ENCODE results near the gene PROX2.

PROX2 gene

GRCh38 chr14:74920281-74920680 lies 44.3 kb upstream of the PROX2 start:
- POLR2A ChIA-PET = no interaction called here
- no peak for DNase-seq (ENCODE audit: extremely low spot score)
- no peak for TF ChIP-seq CTCF (IDR thresholded peaks at IDR 0.05; ENCODE audit: control extremely low read depth, extremely low read depth, low read depth, missing control alignments)
- CTCF ChIA-PET = interaction anchor here (0.7 to 8.4 kb wide), 6 partner anchors 11 to 311 kb away, joined by 3 to 81 read pairs (median 4); no protein-coding TSS in a partner anchor

GRCh38 chr14:74919421-74920165 lies 43.6 kb upstream of the PROX2 start:
- no peak for DNase-seq (ENCODE audit: extremely low spot score)
- ChIA-PET CTCF (interaction anchor here (1.2 to 8.4 kb wide), 3 partner anchors 13 to 311 kb away, joined by 3 to 81 read pairs (median 3); no protein-coding TSS in a partner anchor), POLR2A (no interaction called here)
- no peak for TF ChIP-seq CTCF (IDR thresholded peaks at IDR 0.05; ENCODE audit: control extremely low read depth, extremely low read depth, low read depth, missing control alignments)

- TF ChIP-seq CTCF (IDR thresholded peaks at IDR 0.05; ENCODE audit: control extremely low read depth, extremely low read depth, low read depth, missing control alignments) = no peak
- ChIA-PET CTCF (interaction anchor here (1.3 to 2.8 kb wide), 4 partner anchors 12 to 58 kb away, joined by 3 to 33 read pairs (median 10); no protein-coding TSS in a partner anchor), POLR2A (no interaction called here)
- DNase-seq (ENCODE audit: extremely low spot score) = no peak
Observed at GRCh38 chr14:74918380-74918779, 42.4 kb upstream of the PROX2 start.

- ChIA-PET CTCF (interaction anchor here (1.0 to 2.8 kb wide), 8 partner anchors 11 to 562 kb away, joined by 3 to 33 read pairs (median 4); no protein-coding TSS in a partner anchor), POLR2A (no interaction called here)
- no peak for TF ChIP-seq CTCF (IDR thresholded peaks at IDR 0.05; ENCODE audit: control extremely low read depth, extremely low read depth, low read depth, missing control alignments)
- no peak for DNase-seq (ENCODE audit: extremely low spot score)
Observed at GRCh38 chr14:74917646-74918081, 41.7 kb upstream of the PROX2 start.

- TF ChIP-seq CTCF (IDR thresholded peaks at IDR 0.05; ENCODE audit: control extremely low read depth, extremely low read depth, low read depth, missing control alignments) = no peak
- ChIA-PET POLR2A (no interaction called here), CTCF (interaction anchor here (1.0 to 2.8 kb wide), 8 partner anchors 11 to 562 kb away, joined by 3 to 33 read pairs (median 4); no protein-coding TSS in a partner anchor)
- DNase-seq (ENCODE audit: extremely low spot score) = no peak
Observed at GRCh38 chr14:74917178-74917543, 41.2 kb upstream of the PROX2 start.

- ChIA-PET POLR2A (no interaction called here), CTCF (interaction anchor here (0.7 to 2.8 kb wide), 5 partner anchors 9 to 388 kb away, joined by 3 to 33 read pairs (median 5); no protein-coding TSS in a partner anchor)
- TF ChIP-seq CTCF (IDR thresholded peaks at IDR 0.05; ENCODE audit: control extremely low read depth, extremely low read depth, low read depth, missing control alignments) = no peak
- DNase-seq (ENCODE audit: extremely low spot score) = no peak
Observed at GRCh38 chr14:74915826-74916225, 39.9 kb upstream of the PROX2 start.

Measured in GM10248 (cell line).